NCI-H1092 treated with DMSO at 0.1 percent for 48 hours (cell line): ENCODE data around the gene DYNC1H1.

Source experiments
- DNase-seq: peaks from one replicate; lab custom pipeline; 2025; lab: John Stamatoyannopoulos, UW

DYNC1H1 gene

DNA sequence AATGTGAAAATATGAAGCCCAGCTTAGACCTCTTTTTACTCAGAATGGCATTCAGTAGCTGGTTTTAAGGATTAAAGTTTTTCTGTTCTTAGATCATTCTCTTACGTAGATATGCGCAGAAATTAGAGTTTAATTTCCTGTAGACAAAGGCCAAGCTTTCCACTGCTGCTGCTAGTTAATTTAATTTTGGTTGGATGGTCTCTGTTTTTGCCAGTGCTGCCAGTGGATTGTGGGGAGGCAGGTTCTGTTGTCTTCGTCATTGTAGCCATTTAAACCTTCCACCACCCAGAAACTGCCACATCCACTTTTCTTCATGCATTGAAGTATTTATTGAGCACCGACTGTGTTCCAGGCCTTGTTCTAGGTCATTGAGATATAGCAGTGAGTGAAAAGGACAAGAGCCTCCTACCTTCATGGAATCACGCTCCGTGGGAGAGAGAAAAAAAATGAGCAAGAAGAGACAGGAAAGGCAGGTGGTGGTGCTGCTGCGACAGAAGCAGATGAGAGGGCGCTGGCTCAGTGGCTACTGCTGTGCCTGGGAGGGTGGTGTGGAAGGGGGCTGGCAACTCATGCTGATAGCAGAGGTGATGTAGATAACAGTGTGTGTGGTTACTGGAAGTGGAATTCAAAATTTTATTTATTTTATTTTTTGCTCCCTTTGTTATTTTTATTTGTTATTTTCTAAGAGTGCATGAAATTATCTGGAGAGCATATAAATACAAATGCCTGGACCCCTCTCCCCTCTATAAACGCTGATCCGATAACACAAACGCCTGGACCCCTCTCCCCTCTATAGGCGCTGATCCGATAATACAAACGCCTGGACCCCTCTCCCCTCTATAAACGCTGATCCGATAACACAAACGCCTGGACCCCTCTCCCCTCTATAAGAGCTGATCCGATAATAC lies 33.3 kb downstream of the DYNC1H1 start:
- no peak for DNase-seq

GRCh38 chr14:102000902-102001301 lies 36.5 kb downstream of the DYNC1H1 start:
- no peak for DNase-seq

DNA sequence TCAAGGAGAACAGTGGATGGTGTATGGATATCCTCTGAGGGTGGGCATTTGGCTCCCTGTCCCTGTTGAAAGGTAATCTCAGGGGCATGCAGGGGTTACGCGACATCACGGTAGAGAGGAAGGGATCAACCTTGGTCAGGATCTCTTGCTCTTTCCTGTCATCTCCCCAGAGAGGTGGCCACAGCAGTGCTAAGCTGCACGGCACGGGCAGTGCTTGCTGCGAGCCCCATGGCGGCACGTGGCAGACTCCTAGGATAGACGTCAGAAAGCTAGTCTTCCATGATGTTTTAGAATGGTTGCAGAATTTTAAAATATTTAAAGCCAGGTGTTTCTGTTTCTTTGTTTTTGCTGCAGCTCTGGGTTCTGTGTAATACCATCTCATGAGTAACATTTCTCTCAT lies 41.0 kb downstream of the DYNC1H1 start:
- DNase-seq: no peak

GRCh38 chr14:102007916-102008418 lies 43.6 kb downstream of the DYNC1H1 start:
- DNase-seq: no peak

- no peak for DNase-seq
These were observed 44.5 kb downstream of the DYNC1H1 start for GRCh38 chr14:102008891-102009290.

- no peak for DNase-seq
These were observed 47.3 kb downstream of the DYNC1H1 start for GRCh38 chr14:102011631-102012030.

GRCh38 chr14:102012336-102012735 lies 48.0 kb downstream of the DYNC1H1 start:
- no peak for DNase-seq

- no peak for DNase-seq
These were observed 49.4 kb downstream of the DYNC1H1 start for GRCh38 chr14:102013669-102014200.

DNA sequence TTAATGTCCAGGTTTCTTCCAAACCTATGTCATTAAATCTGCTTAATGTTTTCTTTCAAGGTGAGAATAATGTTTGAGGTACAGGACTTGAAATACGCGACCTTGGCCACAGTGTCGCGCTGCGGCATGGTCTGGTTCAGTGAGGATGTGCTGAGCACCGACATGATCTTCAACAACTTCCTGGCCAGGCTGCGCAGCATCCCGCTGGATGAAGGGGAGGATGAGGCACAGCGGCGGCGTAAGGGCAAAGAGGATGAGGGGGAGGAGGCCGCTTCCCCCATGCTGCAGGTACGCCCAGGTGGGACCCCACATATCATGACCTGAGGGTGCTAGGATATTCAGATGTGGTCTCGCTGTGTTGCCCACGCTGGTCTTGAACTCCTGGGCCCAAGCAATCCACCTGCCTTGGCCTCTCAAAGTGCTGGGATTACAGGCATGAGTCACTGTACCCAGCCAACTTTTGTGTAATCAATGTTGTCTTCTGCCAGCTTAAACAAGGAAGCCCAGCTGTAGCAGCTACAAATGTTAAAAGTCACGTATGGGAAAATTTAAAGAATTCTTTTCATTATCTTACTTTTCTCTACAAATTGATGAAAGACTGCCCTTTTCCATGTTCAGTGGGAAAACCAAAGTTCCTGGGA lies 50.8 kb downstream of the DYNC1H1 start:
- no peak for DNase-seq

DNA sequence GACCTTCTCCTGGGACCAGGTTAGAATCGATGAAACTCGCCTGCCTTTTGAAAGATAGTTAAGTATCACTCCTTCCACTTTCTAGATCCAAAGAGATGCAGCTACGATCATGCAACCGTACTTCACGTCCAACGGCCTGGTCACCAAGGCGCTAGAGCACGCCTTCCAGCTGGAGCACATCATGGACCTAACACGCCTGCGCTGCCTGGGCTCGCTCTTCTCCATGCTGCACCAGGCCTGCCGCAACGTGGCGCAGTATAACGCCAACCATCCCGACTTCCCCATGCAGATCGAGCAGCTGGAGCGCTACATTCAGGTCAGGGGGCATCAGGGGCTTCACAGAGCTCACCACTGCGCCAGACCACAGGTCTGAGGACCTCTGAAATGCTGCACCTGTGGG lies 51.4 kb downstream of the DYNC1H1 start:
- no peak for DNase-seq

DNA sequence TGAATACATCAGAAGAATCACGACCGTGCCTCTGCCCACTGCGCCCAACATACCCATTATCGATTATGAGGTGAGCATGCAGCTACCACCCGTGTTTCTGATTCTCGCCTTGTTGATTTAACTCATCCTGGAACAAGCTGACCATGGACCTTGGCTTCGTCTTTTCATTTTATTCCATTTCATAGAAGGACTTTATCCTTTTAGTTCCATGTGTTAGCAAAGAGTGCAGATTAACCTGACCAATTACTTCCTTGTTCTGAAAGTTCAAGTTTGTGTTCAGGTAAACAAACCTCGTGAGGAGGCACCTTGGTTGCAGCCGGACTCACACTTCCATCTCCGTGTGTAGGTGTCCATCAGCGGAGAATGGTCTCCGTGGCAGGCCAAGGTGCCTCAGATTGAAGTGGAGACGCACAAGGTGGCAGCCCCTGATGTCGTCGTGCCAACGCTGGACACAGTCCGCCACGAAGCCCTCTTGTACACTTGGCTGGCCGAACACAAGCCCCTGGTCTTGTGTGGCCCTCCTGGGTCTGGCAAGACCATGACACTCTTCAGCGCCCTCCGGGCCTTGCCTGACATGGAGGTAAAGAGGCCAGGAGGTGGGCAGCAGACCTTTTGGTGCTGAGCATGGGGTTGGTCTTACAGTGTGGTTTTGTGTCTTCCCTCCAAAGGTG lies 52.2 kb downstream of the DYNC1H1 start:
- DNase-seq: no peak

- no peak for DNase-seq
These were observed 53.9 kb downstream of the DYNC1H1 start for GRCh38 chr14:102018251-102018650.

DNA sequence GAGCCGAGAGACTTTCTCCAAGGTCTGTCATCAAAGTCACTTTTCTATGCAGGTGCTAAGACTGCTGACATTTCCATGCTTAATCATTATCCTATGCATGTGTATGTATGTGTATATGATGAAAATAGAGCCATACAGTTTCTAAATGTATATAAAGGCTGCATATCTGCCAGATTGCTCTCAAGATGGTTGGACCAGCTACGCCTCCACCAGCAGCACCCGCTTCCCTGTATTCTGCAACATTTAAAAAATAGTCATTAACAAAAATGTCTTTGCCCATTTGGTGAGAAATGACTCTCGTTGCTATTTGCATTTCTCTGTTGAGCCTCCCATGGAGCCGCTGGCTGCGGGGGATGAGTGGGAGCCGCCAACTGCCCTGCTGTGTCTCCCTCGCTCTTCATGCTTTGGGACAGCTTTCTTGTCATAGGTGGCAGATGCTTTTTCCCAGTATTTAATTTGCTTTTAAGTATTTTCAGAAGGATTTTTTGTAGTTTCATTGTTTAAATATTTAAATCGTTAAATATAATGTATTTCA lies 54.7 kb downstream of the DYNC1H1 start:
- DNase-seq: no peak

GRCh38 chr14:102020058-102020971 lies 55.9 kb downstream of the DYNC1H1 start:
- DNase-seq: no peak

DNA sequence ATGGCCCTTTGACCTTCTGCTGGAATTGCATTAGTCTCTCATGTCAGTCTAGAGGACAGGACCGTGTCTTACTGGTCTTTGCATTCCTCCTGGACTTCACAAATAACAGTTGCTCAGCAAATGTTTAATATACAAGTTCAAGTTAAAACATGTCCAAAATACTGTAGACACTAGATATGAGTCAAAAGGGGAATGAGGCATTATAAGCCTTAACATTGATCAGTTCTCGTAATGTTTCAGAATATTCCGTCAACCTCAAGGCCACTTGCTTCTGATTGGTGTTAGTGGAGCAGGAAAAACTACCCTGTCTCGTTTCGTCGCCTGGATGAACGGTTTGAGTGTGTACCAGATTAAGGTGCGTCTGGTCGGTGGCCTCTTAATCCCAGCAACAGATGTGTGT lies 62.6 kb downstream of the DYNC1H1 start:
- no peak for DNase-seq

GRCh38 chr14:102027951-102028350 lies 63.6 kb downstream of the DYNC1H1 start:
- DNase-seq: no peak

DNA sequence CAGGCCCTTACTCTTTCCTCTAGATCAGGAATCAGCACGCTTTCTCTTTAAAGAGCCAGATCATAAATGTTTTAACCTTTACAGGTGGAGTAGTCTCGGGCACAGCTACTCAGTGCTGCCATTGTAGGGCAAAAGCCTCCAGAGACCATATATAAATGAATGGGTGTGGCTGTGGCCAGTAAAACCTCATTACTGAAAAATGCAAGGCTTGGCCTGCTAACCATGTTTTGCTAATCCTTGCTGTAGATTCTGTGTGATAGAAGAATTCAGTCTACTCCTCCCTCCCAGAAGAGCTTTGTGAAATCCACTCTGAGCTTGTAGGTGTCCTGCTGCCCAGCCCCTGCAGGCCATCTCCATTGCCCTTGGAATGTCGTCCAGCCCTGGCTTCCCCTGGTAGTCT lies 64.4 kb downstream of the DYNC1H1 start:
- no peak for DNase-seq

GRCh38 chr14:102029956-102030355 lies 65.6 kb downstream of the DYNC1H1 start:
- DNase-seq: no peak

DNA sequence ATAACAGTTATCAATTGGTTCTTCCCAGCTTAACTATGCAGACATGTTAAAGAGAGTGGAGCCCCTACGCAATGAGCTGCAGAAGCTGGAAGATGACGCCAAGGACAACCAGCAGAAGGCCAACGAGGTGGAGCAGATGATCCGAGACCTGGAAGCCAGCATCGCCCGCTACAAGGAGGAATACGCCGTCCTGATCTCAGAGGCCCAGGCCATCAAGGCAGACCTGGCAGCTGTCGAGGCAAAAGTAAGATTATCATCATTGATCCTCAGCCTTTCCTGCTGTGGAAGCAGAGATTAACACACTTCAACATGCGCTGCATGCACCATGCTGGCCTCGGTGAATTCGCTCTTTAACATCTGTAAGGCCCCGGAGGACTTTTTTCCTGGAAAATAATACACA lies 68.9 kb downstream of the DYNC1H1 start:
- DNase-seq: no peak

DNA sequence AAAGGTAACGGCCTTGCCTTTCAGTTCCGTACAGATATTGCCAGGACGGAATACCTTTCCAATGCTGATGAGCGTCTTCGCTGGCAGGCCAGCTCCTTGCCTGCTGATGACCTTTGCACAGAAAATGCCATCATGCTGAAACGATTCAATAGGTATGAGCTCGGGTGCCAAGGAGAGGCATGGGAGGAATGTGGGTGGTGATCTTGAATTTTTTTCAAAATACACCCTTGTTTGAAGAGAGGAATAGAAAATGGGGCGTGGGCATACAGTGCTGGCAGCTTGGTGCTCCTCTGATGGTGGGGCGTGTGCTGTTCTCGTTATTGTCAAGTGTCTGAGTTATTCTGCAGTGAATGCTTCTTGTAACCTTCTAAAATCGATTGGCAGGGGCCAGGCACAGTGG lies 69.9 kb downstream of the DYNC1H1 start:
- DNase-seq: no peak

- DNase-seq: no peak
These were observed 71.5 kb downstream of the DYNC1H1 start for GRCh38 chr14:102035914-102036313.
